C1 segment of cervical spinal cord (tissue), 14 donors: ENCODE measurements around the gene PLXNC1.
A peak's percentile ranks its signal among the peaks of the same experiment; 100 is the strongest.

Source experiments
- DNase-seq, 14 donors: peaks; one replicate each; lab custom pipeline; 2025; lab: John Stamatoyannopoulos, UW

PLXNC1 gene

DNA sequence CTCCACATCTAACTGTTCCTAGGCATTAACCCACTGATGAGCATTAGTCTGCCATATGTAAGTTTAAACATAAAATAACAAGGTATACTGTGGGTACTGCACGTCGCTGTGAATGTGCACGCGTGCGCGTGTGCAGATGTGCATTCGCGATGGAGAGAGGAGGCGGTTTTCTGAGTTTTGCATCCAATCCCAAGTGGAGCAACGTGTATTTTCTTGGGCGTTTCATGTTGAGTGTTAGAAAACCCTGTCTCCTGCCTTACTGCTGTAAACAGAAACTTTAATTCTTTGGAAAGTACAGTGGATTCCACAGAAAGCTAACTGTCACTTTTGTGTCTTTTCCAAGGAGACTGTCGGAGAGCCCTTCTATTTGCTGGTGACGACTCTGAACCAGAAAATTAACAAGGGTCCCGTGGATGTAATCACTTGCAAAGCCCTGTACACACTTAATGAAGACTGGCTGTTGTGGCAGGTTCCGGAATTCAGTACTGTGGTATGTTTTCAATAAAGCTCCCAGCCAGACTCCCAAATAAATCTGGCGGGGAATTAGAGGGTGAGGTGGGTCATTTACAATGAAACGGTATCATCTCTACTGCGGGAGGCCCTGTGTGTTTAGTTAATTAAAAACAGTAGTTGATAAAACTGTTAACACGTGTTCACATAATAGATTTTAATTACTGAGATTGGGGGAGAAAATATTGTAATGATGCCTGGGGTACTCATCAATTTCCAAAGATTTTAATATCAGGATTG, 116.5 kb downstream of the PLXNC1 start:
- DNase-seq = no peak

DNA sequence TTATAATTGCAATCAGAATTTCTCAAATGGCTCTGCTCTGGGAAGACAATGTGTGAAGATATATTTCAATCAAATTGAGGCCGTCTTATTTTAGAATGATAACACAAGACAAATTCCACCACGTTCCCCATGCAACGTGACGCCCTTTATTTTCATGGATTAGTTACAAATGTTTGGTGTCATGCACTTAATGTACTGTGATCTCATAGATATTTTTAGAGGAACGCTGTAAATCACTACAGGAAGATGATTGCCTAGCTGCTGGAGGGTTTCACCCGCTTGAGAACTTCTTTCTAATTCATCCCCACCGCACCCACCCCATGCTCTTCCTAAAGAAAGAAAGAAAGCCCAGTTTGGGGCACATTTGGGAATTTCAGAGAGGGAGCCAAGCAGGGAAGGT, 117.2 kb downstream of the PLXNC1 start:
- no peak for DNase-seq

DNA sequence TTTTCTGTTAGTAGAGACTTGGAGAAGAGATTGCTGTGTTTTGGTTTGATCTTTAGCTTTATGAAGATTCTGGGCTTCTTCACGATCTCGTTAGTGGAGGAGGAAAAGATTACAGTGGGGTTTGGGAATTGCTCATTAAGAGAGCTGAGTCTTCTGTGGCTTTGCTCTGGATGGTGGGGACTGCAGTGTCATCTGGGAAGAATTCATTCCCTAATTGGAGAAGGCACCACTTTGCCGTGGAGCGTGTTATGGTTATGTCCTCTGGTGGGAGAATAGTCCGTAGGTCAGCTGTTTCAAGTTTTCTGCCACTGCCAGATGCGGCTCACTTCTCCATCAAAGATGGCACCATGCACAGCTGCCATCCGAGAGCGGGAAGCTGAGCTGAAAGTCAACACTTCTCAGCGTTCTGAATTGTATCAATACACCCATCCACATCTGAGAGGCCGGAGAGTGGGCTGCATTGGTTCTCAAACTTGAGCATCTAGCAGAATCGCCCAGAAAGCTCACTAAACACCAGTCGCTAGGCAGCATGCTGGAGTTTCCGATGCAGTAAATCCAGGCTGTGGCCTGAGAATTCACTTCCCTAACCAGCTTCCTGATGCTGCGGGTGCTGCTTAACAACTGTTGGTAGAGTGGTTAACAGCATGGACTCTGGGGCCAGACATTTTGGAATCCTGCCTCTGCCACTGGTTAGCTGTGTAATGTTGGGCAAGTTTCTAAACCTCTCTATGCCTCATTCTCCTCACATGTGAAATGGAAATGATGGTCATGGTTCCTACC, 117.8 kb downstream of the PLXNC1 start:
- DNase-seq = no peak

DNA sequence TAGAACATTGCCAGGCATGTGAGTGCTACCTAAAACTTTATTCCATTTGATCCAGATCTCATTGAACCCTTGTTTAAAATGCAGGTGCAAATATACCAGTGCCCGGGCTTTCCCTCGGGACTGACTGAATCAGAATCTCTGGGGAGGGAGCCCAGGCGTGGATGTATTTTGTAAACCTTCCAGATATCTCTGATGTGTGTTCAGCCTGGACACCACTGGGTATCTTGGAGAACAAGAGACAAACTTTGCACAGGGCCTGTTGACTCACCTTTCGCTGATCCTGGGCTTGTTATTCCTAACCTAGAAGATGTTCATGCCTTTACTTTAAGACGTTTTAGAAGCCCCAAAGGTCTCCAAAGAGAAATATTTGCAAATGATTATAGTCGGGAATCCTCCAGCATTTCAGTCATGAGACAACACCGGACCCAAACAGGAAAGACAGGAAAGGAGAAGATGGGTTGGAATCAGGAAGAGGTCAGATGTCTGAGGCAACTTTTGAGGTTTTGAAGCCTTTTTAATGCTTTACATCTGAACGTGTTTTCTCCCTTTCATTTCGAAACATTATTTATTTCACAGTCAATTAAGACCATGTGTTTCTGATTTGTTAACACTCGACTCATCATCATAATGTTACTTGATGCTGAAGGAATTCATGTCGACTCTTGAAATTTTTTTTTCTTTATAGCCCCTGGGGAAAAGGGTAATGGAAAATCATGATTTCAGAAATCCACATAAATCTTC, 118.6 kb downstream of the PLXNC1 start:
- no peak for DNase-seq

DNA sequence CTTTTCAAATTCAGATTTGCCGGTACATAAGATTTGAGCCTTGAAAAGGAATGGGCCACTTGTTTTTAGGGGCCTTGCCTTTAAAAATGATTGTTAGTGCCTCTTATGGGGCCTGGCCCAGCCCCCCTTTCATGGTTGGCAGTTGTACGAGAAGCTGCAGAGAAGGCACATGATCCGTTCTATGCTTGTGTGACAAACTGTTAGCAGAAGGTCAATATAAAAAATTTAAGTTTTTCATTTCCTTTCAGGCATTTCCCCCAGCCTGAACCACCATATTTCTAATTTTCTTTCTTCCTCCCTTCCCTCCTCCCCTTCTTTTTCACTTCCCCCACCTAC, 119.1 kb downstream of the PLXNC1 start:
- DNase-seq = no peak

DNA sequence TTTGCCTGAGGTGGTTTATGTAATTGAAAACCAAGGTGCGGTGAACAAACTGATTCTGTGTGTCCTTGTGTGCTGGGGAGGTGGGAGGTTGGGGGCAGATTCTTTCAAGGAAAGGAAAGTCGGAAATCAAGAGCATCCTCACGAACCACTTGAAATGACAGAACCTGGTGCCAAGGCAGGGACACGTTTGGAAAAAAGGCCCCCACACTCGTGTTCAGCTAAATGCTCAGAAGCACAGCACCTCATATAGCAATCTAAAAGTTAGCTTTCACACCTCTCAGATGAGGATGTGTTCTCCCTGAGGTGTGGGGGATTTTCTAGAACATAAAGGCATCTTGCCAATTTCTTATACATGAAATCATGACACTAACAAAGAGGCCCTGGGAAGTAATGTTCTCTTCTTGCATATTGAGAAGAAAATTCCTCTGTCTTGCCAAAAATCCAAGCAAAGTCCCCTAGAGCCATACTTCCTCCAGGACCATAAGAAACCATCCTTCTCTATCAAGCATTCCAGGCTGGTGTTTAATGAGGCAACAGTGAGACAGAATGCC, 119.6 kb downstream of the PLXNC1 start:
- no peak for DNase-seq

DNA sequence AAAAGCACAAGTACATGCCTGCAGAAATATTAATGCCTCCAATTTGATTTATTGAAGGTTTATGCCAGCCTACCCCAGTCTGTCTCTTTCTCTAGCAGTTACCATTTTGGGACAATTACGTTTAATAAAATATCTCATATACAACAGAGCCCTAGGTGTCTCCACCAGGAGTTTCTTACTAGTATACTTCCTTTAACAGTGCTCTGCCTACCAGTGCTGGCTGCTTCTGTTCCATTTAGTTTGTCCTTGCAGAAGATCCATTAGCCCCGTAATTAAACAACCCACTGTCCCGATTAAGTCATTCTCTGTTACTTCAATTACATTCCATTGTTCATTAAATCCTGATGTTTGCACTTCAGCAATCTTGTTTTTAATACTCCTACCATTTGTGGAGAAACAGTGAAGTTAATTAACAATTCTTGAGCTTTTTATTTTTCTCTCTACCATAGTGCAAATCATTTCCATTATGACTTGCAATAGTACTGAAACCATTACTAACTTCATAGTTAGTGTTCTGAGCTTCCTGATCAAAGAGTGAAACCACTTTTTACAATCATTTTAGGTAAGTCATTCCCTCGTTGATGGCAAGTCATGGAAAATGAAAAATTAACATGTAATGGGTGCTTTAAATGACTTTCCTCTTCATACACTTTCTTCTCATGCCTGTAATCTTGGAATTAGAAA, 121.1 kb downstream of the PLXNC1 start:
- DNase-seq = no peak

DNA sequence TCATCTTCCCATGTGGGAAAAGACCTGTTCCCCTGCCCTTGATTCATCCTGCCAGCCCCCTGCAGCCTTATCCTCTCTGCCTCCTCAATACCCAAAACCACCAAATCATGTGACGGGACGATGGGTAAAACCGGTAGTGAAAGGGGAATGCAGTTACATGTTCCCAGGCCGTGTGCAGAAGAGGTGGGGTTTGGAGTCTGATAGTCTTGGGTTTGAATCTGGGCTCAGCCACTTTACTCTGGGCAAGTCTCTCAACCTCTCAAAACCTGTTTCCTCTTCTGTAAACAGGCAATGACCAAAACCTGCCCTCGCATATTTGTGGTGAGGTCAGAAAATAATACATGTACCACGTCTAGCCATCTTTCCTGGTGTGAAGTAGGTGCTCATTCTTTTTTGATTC, 123.0 kb downstream of the PLXNC1 start:
- DNase-seq = no peak

DNA sequence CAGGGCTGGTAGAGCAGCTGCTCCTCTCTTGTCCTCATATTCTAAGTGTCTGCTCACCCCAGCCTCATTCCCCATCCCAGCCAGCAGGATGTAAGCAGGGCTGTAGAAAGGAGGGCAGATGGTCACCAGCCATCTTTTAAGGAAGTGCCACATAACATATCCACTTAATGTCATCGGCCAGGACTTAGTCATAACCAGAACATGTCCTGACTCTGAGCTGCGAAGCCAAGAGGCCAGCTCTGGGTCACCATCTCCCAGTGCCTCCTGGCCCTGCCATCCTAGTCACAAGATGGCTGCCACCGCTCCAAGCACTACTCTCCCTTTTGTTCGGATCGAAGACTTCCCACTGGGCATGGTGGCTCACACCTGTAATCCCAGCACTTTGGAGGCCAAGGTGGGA, 123.9 kb downstream of the PLXNC1 start:
- DNase-seq = no peak

DNA sequence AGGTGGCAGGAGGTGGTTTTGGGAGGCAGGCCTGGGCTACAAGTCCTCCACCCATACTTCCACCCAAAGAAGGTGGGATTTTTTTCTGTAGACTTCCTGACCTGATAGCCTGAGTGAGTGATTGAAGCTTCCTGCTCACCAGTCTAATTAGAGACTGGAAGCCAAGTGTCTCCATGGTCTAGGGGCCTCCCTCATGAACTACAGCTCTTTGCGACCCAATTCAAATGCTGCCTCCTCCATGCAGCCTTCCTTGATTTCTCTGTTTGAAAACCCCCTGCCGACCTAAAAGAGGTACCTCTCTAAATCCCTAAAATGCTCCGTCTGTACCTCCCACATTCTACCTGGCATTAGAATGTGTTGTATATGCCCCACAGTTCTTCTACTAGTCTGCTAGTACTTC, 124.9 kb downstream of the PLXNC1 start:
- no peak for DNase-seq

DNA sequence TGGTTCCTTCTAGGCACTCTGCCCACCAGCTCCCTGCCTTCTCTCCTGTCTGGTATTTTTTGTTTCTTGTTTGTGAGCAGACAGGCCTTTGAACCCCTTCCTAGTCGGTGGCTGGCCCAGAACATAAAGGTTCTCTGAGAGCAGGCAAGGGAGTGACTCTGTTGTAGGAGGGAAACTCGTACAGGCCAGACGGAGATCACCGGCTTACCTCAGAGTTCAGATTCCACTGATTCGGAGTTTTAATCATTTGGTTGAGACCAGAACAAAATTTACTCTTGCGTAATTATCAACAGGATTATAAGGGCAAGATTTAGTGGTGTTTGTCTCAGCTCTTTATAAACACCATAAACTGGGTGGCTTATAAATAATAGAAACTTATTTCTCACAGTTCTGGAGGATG, 128.3 kb downstream of the PLXNC1 start:
- no peak for DNase-seq

DNA sequence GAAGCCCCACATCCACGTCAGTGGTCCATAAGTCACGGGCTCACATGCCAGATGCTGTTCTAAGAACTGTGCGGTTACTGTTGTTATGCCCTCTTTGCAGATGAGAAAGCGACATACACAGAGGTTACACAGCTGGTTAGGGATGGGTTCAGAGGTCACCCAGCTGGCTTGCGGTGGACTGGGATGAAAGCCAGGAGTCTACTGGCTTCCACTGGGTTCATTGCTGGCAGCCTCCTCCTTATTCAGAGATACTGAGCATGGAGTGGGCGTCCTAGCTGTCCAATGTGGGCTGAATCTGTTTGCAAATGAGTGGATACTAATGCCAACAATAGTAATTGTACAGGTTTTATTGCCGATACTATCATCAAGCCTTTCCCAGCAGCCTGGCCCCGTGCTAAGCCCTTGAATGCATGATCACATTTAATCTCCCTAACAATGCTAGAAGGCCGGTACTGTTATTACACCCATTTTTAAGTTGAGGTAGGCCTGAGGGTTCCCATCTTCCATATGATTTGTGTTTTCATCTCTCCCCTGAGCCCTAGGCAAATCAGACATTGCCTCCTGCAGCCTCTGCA, 129.1 kb downstream of the PLXNC1 start:
- DNase-seq = peak in 1 of 14 donors; percentile 6

DNA sequence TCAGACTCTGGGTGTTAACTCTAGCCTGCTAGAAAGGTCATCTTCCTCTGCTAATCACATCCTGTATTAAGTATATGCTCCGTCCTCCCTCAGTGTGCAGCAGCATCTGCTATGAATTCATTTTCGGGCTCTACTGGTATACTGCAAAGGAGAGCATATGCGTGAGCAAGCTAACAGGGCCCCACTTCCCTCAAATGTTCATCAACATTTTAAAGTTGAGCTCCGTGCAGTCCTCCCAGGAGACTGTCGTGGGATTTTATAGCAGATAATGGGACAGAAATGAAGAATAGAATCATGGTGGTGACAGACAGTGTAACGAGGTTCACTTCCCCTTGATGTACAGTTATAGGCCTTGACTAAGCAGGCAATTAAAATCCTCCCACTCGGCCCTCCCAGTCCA, 131.7 kb downstream of the PLXNC1 start:
- no peak for DNase-seq

DNA sequence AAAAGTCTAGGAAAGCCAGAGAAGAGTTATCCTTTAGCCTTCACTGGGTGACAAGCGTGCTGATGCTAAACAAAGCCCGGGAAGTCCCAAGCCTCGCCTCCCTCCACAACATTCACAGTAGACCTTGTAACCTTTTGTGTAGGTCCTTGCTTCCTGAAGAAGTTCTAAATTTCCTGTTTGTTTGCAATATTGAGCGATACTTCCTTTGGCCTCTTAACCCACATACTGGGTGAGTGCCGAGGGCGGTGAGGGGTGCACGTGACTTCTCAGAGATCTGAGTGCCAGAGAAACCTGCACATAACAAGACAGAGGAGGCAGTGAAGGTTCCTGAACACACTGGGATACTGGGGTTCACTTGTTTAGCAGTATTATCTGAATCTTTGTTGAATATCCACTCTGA, 134.3 kb downstream of the PLXNC1 start:
- no peak for DNase-seq

DNA sequence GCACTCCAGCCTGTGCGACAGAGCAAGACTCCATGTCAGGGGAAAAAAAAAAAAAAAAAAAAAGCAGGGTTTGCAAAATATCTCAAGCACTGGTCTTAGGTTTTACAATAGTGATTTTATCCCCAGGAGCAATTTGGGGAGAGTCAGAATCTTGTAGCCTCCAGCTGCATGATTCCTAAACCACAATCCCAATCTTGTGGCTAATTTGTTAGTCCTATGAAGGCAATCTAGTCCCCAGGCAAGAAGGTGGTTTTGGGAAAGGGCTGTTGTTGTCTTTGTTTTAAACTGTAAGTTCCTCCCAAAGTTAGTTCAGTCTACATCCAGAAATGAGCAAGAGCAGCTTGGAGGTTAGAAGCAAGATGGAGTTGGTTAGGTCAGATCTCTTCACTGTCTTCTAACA, 135.7 kb downstream of the PLXNC1 start:
- no peak for DNase-seq

DNA sequence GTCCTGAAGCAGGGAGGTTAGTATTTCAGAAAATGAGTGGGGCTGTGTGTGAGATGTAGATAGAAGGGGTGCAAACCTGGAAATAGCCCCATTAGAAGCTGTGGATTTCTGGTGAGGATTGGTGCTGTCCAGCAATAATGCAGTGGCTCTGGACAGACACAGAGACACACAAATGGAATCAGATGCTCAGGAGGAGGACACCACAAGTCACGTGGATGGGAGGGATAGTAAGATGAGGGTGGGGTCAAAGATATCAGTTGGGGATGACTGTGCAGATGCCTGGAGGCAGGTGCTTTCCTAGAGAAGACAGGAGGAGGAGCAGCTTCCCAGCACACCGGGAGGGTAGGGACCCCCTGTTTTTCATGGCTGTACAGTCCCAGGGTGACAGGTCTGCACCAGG, 136.5 kb downstream of the PLXNC1 start:
- DNase-seq = no peak

DNA sequence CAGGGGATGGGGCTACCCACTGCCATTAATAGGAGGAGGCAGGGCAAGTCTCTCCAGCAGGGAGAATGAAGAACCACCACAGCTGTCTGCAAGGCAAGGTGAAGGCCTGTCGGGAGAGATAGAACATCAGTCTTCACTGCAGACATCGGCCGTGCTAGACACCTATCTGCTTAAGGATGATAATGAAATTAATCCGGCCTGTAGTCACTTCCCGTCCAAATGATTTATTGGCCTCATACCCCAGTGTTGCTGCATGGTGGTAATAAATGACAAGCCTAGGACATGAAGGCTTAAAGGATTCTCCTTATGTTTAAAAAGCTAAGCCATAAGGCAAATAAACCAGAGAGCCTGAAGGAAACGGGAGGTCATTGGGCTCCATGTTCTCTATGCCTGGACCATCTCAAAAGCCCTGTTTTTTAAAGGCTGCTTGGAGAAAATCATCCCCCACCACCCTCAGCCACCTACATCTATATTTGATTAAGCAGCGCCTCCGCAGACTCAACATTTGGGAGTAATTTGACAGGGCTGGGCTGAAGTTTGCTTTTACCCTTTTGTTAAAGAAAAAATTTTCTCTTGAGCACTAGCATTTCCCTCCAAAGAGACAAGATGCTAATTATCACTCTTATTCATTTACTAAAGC, 137.7 kb downstream of the PLXNC1 start:
- DNase-seq = no peak

DNA sequence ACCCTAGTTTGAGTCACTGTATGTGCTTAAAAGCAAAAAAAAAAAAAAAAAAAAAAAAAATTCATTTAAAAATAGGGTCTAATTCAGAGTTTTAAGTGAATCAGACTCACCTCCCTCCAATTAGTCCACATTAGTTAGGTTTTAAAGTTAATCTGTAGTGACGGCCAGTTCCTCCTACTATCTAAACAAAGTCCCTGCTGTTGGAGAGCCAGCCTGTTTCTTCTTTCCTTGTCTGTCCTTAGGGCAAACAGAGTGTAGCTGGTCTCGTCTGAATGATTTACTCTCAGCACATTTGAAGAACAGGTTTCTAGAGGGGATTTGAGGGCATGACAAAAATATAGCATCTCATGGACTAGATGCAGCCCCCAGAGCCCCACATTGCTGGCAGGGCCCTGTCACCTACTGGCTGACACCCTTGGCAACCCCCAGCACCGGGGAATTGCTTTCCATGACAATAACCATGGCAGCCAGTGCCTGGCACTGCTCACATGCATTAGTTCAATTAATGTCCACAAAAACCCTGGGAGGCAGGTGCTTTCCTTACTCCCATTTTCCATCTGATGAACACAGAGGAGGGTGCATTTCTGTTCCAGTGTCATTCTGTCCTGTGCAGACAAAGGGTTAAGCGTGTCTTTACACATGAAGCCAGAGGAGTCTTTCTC, 138.3 kb downstream of the PLXNC1 start:
- no peak for DNase-seq

DNA sequence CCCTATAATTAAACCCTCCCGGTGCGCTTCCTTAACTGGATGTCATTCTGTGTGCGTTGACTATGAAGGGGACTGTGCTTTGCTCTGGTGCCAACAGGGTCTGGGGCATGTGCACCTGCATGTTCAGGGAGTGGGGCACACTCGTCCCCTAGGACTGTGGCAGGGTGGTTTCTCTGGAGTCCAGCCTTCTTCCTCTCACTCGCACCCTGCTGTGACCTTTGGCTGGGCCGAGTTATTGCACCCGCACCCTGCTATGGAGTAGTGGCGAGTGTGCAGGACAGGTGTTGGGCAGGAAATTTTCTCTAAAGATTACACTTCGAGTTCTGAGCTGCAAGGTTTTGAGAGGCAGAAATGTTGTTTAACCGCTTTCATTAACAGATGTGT, 138.9 kb downstream of the PLXNC1 start:
- no peak for DNase-seq
